Measurements from ENCODE around the gene F11R. TPM values are rescaled to one million over a fixed set of nuclear protein-coding genes. Genes with fewer than 3 reads are reported as not detected.

F11R gene
- total and polyA plus RNA-seq, 10 of the 15 experiments (the other 5 are each of a cell fraction or from before 2014, with no cell fraction given), result 15.3 to 80.9 (median 24.3) TPM

DNA sequence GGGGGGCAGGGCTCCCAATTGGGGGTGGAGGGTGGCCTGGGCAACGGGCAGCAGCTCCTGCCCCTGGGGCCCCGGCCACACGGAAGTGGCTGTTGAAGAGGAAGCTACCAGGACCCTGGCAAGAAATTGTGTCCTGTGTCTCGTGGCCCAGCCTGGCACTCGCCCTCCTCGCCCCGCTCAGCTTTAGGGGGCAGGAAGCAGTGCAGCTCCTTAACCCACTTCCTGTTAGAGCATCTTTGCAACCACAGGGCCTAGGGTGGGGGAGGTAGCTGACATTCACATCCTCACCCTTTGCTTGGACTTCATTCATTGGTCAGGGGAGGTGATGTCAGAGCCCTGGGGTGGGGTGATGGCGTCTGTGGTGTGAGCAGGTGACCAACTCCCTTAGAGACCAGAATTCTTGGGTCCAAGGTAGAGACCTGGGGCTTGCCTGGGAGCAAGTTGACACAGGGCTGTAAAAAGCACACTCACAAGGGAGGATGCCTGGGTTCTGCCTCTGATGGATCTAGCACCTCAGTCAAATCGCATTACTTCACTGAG lies 48.8 kb upstream of the F11R start, which contains the start of gene ARHGAP30 (continued):
- TF ChIP-seq POLR2AphosphoS2 (IDR thresholded peaks at IDR 0.05; ENCODE audit: low read depth, low read length) (0 out of 2 replicates have a peak, but pooled peaks have one; percentile 40), ZSCAN29 (IDR thresholded peaks at IDR 0.05) (no peak), RAD51 (IDR thresholded peaks at IDR 0.05) (peak; percentile 87), LARP7 (IDR thresholded peaks at IDR 0.05) (peak; percentile 56; the same call in 1 of the 2 replicates), PML (IDR thresholded peaks at IDR 0.05; ENCODE audit: low read length) (peak; percentile 96), YBX1 (IDR thresholded peaks at IDR 0.05) (no peak), ASH2L (IDR thresholded peaks at IDR 0.05; ENCODE audit: borderline replicate concordance, low read depth) (no peak), MEF2B (IDR thresholded peaks at IDR 0.05; ENCODE audit: partially characterized antibody, poor library complexity, severe bottlenecking) (peak; percentile 67), EED (IDR thresholded peaks at IDR 0.05; ENCODE audit: low read depth) (peak; percentile 71; the same call in 1 of the 2 replicates), CREM (IDR thresholded peaks at IDR 0.05; ENCODE audit: low read depth) (peak; percentile 81; the same call in 1 of the 2 replicates), CBX5 (IDR thresholded peaks at IDR 0.05; ENCODE audit: low read depth) (no peak), SMC3 (IDR thresholded peaks at IDR 0.05; ENCODE audit: borderline replicate concordance, low read length) (no peak), CEBPB (IDR thresholded peaks at IDR 0.05; ENCODE audit: borderline replicate concordance in 1 of 2, low read depth in 2 of 2, low read length in 2 of 2) (no peak), CBFB (IDR thresholded peaks at IDR 0.05; ENCODE audit: low read depth) (peak; percentile 98), HSF1 (IDR thresholded peaks at IDR 0.05; ENCODE audit: low read depth, low read length) (no peak), HDAC2 (IDR thresholded peaks at IDR 0.05) (no peak), TBL1XR1 (IDR thresholded peaks at IDR 0.05; ENCODE audit: low read depth, low read length) (no peak)
- TF ChIP-seq, protein P1, sequence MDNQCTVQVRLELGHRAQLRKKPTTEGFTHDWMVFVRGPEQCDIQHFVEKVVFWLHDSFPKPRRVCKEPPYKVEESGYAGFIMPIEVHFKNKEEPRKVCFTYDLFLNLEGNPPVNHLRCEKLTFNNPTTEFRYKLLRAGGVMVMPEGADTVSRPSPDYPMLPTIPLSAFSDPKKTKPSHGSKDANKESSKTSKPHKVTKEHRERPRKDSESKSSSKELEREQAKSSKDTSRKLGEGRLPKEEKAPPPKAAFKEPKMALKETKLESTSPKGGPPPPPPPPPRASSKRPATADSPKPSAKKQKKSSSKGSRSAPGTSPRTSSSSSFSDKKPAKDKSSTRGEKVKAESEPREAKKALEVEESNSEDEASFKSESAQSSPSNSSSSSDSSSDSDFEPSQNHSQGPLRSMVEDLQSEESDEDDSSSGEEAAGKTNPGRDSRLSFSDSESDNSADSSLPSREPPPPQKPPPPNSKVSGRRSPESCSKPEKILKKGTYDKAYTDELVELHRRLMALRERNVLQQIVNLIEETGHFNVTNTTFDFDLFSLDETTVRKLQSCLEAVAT (IDR thresholded peaks at IDR 0.05), result peak; percentile 18; the same call in 1 of the 2 replicates
- TF ChIP-seq, protein P2, sequence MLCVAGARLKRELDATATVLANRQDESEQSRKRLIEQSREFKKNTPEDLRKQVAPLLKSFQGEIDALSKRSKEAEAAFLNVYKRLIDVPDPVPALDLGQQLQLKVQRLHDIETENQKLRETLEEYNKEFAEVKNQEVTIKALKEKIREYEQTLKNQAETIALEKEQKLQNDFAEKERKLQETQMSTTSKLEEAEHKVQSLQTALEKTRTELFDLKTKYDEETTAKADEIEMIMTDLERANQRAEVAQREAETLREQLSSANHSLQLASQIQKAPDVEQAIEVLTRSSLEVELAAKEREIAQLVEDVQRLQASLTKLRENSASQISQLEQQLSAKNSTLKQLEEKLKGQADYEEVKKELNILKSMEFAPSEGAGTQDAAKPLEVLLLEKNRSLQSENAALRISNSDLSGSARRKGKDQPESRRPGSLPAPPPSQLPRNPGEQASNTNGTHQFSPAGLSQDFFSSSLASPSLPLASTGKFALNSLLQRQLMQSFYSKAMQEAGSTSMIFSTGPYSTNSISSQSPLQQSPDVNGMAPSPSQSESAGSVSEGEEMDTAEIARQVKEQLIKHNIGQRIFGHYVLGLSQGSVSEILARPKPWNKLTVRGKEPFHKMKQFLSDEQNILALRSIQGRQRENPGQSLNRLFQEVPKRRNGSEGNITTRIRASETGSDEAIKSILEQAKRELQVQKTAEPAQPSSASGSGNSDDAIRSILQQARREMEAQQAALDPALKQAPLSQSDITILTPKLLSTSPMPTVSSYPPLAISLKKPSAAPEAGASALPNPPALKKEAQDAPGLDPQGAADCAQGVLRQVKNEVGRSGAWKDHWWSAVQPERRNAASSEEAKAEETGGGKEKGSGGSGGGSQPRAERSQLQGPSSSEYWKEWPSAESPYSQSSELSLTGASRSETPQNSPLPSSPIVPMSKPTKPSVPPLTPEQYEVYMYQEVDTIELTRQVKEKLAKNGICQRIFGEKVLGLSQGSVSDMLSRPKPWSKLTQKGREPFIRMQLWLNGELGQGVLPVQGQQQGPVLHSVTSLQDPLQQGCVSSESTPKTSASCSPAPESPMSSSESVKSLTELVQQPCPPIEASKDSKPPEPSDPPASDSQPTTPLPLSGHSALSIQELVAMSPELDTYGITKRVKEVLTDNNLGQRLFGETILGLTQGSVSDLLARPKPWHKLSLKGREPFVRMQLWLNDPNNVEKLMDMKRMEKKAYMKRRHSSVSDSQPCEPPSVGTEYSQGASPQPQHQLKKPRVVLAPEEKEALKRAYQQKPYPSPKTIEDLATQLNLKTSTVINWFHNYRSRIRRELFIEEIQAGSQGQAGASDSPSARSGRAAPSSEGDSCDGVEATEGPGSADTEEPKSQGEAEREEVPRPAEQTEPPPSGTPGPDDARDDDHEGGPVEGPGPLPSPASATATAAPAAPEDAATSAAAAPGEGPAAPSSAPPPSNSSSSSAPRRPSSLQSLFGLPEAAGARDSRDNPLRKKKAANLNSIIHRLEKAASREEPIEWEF (IDR thresholded peaks at IDR 0.05; ENCODE audit: insufficient replicate concordance, low read depth, low read length), result no peak
- TF ChIP-seq, protein P3, sequence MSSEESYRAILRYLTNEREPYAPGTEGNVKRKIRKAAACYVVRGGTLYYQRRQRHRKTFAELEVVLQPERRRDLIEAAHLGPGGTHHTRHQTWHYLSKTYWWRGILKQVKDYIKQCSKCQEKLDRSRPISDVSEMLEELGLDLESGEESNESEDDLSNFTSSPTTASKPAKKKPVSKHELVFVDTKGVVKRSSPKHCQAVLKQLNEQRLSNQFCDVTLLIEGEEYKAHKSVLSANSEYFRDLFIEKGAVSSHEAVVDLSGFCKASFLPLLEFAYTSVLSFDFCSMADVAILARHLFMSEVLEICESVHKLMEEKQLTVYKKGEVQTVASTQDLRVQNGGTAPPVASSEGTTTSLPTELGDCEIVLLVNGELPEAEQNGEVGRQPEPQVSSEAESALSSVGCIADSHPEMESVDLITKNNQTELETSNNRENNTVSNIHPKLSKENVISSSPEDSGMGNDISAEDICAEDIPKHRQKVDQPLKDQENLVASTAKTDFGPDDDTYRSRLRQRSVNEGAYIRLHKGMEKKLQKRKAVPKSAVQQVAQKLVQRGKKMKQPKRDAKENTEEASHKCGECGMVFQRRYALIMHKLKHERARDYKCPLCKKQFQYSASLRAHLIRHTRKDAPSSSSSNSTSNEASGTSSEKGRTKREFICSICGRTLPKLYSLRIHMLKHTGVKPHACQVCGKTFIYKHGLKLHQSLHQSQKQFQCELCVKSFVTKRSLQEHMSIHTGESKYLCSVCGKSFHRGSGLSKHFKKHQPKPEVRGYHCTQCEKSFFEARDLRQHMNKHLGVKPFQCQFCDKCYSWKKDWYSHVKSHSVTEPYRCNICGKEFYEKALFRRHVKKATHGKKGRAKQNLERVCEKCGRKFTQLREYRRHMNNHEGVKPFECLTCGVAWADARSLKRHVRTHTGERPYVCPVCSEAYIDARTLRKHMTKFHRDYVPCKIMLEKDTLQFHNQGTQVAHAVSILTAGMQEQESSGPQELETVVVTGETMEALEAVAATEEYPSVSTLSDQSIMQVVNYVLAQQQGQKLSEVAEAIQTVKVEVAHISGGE (CRISPR knock-in tag; IDR thresholded peaks at IDR 0.05), result peak; percentile 84

All from GM12878 (cell line).